HL-60/S4 (cell line): Measurements from ENCODE around the gene EDN3.

Experiments used
- in situ Hi-C: fragments of 300-500 bp; cut with MboI; formaldehyde crosslinking; loops from 2 replicates; pipeline ENCODE4 v1.14.3; 2022; ENCODE audit warnings: low sequenced_read_pairs

Gene EDN3

DNA sequence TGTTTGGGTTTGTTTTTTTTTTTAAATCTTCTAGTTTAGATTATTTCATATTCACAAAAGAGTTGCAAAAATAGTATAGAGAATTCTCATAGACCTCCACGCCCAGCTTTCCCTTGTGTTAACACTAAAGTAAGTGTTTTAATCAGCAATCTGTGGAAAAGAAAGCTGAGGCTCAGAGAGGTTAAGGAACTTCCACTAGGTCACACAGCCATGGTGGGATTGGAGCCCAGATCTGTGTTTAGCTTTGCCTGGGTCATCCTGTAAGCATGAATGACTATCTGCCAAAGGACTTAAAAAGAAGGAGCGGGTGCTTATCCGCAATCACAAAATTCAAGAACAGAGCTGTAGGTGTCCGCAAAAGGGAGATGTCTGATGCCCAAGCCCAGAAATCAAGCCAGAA is 60.5 kb downstream of the EDN3 start:
- in situ Hi-C loops: no loop called here

DNA sequence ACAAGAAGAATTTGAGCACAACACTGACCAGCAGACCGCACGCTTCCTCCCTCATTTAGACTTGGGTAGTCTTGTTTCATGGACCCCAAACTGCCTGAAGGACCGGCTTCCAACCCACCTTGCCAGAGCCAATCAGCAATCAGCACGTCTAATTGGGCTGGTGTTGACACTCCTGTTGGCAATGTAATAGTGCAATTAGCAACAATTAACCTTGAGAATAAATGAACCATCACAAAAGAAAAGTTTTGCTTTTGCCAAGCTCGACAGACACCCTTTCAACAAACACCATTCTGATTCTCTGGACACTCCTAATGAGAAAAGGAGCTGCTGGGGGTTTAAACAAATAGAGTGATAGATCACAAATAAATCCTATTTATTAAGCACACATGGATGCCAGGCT is 61.0 kb downstream of the EDN3 start:
- in situ Hi-C loops: no loop called here

DNA sequence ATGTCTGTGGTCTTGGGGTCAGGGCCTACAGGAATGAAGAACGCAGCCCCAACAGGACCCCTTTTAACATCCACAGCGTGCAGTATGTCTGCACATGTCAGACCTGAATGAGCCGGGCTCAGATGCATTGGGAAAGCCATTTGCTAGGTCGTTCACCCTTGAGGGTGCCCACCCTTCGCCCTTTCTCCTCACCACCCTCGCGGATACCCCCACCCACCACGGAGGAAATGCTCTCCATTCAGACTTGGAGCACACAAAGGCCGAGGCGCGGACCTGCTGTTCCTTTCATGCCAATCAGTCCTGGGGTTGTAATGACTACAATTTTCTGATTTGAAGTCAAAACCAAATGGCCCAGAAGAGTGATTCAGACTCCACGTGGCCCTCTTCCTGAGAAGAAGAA is 62.7 kb downstream of the EDN3 start:
- in situ Hi-C loops: no loop called here

DNA sequence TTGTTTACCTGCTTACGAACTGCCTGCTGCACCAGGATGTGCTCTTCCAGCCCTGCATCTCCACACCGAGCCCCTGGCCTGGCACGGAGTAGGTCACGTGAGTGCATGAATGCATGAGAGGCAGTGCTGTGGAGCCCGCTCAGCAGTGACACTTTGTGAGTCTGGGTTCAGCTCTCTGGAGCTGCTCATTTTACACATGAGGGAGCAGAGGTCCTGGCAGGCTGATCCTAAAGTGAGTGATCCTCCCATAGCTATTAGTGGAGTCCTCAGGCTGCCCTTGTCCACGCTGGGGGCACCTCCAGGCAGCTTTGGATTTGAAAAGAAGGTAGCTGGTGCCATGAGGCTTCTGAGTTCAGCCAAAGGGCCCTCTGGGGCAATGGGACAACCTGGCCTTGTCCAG is 64.2 kb downstream of the EDN3 start:
- in situ Hi-C loops: no loop called here

DNA sequence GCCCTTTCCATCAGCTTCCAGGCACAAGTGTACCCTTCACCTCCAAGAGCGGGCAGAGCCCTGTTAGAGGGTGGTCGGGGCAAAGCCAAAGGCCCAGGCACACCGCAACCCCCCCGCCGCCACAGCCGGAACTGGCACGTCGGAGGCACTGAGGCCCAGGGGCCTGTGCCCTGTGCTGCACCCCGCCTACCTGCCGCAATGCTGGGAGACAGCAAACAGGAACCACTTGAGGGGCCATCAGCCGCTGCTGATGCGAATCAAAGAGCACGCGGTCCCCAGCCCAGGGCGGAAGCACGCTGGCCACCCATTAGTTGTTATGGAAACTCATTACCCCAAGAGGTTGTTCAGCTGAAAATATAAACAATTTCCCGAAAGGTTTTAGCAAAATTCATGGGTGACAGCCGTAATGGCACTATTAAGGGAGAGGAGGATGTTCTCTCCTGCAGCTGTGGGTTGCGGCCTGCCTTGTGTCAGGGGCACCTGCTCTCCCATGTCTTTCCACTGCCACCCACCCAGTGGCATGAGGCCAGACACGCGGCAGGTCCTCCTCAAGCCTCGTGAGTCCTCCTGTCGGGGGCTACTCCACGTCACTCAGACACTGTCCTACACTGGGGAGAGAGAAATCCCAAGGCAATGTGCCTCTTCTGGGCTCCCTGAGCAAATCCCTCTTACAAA is 65.3 kb downstream of the EDN3 start:
- in situ Hi-C loops: no loop called here

GRCh38 chr20:59371431-59371830 is 71.0 kb downstream of the EDN3 start:
- in situ Hi-C loops: no loop called here

DNA sequence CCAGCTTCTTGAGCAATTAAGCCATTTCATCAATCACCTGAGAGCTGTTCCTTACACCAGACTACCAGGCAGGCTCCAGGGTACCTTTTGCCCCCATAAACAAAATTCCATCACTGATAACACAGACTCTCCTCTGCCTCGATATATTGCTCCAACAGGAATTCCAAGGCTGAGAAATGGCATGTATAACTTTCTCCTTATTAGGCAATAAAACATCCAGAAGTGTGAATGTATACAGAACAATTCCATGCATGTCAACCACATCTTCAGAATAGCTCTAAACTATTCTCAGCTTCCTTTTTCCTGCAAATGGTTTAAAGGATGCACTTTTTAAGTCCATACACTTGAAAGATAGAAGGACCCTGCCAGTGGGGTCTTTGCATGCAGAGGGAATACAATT is 73.8 kb downstream of the EDN3 start:
- in situ Hi-C loops: no loop called here

DNA sequence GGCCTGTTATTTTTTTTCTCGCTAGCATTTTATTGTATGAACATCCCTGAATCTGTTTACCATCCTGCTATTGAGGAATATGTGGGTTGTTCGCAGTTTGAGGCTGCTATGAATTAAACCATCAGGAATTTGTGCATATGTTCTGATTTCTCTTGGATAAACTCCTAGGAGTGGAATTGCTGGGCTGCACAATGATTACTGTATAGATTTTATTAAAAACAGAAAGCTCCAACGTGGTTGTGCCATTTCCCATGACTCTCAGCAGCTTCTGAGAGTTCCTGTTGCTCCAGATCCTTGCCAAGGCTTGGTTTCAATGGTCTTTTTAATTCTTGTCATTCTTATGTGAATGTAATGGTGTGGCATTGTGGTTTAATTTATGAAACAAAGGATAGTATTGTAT is 75.1 kb downstream of the EDN3 start:
- in situ Hi-C loops: no loop called here
